ENCODE data around the gene RANBP3.

GRCh38 chr19:5963855-5964254, 14.1 kb downstream of the RANBP3 start:
- TF ChIP-seq CTCF (IDR thresholded peaks at IDR 0.05; ENCODE audit: borderline replicate concordance, extremely low read depth, low read length, poor library complexity, severe bottlenecking) (no peak), EZH2 (IDR thresholded peaks at IDR 0.05; ENCODE audit: borderline replicate concordance, low read depth, low read length, severe bottlenecking) (no peak)
